ENCODE measurements around the gene ANKRD55.

- TF ChIP-seq, protein P1, sequence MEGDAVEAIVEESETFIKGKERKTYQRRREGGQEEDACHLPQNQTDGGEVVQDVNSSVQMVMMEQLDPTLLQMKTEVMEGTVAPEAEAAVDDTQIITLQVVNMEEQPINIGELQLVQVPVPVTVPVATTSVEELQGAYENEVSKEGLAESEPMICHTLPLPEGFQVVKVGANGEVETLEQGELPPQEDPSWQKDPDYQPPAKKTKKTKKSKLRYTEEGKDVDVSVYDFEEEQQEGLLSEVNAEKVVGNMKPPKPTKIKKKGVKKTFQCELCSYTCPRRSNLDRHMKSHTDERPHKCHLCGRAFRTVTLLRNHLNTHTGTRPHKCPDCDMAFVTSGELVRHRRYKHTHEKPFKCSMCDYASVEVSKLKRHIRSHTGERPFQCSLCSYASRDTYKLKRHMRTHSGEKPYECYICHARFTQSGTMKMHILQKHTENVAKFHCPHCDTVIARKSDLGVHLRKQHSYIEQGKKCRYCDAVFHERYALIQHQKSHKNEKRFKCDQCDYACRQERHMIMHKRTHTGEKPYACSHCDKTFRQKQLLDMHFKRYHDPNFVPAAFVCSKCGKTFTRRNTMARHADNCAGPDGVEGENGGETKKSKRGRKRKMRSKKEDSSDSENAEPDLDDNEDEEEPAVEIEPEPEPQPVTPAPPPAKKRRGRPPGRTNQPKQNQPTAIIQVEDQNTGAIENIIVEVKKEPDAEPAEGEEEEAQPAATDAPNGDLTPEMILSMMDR (IDR thresholded peaks at IDR 0.05): no peak
- no peak for TF ChIP-seq POLR2A (IDR thresholded peaks at IDR 0.05)
Observed at GRCh38 chr5:56106837-56107236, 126.3 kb downstream of the ANKRD55 start.

Measured in lower leg skin (tissue), 3 donors.